ENCODE measurements around the gene MSRB3.
A peak's percentile ranks its signal among the peaks of the same experiment; 100 is the strongest.
"Not testable (repeated sequence)": the region's sequence is repeated elsewhere in the genome, so short reads cannot be mapped to it uniquely, and the experiment has no call there.

MSRB3 gene

DNA sequence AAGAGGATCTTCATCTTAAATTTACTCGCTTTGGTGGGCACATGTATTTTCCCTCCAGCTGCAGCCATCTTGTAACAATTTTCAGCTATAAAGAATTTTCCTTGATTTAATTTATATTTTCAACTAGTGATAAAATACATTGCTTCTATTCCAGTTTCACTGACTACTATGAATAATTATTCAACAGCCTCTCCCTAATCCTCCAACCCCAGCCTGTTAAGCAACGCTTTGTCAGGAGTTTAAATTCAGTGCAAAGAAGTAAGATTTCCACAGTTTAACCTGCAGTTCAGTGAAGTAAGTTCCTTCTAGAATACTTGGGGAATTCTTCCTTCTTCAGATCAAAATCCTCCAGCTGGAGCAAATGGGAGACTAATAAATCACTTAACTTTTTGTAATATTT lies 180.2 kb downstream of the MSRB3 start:
- DNase-seq (ENCODE audit: low read depth) = no peak

DNA sequence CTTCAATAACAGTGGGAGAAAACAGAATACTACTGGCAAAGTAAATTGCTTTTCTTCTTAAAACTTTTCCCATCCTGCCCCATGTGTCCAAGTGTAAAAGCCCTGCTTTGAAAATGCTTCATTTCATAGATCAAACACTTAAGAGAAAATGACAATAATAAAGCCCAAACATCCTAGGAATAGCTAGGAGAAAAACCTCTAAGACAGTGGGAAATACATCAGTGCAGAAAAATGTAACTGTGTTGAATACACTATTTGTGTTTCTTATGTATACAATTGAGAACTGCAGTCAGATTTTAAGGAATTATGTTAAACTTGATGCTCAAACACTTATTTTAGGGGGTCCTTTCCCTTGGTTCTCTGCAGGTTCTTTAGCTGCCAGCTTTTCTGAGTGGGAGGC lies 181.1 kb downstream of the MSRB3 start:
- no peak for DNase-seq (ENCODE audit: low read depth)

DNA sequence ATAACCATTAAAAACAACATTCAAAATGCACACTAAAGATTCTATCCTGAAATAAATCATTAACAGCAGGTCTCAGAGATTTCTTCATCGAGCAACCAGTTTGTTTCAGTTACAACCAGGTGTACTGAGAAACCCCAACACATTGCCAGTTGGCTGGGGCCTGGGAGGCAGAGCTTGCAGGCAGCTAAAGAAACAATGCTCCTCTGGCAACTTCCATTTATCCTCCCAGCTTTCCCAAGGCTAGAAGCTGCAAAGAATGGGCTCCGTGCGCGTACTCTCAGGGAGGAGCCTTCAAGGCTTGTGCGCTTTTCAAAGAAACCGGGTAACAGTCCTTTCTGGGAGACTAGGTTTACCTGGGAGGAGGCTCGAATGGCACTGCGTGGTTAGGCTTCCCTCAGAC lies 181.6 kb downstream of the MSRB3 start:
- DNase-seq (ENCODE audit: low read depth) = no peak

DNA sequence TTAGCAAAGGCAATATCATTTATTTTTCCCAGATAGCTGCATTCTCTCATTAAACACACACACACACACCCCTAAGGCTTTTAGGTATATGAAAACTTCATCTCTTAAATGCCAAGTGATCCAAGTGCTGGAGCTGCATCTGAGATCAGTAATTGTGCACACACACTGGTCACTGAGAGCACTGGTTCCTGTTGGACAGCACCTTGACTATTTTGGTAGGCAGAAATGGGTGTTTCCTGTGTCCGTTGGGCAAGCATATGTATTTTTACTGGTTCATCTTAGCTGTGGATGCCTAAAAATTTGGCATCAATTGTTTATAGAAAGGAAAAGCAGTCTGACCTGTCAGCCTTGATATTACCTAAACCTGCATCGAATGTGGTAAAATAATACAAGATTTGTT lies 182.5 kb downstream of the MSRB3 start:
- no peak for DNase-seq (ENCODE audit: low read depth)

DNA sequence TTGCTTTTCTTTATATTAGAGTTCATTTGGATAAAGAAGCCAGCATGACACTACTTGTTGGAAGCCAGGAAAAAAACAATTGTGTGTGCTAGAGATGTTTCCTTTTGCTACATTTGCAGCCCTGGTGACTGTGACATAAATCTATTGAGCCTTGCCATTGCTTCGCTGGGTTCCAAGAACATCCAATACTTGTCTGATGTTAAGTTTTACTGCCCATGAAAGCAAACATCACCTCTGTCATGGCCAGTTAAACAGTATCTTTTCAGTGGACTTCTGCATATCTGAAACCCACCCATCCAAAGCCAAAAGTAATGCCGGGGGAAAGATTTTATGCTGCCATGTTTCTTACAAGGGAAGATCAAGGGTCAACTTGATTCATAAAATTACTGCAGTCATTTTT lies 184.0 kb downstream of the MSRB3 start:
- DNase-seq (ENCODE audit: low read depth) = no peak

DNA sequence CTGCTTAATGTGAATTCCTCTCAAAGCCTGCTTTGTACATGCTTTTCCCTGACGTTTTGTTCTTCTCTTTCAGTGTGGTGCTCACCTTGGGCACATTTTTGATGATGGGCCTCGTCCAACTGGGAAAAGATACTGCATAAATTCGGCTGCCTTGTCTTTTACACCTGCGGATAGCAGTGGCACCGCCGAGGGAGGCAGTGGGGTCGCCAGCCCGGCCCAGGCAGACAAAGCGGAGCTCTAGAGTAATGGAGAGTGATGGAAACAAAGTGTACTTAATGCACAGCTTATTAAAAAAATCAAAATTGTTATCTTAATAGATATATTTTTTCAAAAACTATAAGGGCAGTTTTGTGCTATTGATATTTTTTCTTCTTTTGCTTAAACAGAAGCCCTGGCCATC lies 184.6 kb downstream of the MSRB3 start:
- DNase-seq (ENCODE audit: low read depth) = no peak

DNA sequence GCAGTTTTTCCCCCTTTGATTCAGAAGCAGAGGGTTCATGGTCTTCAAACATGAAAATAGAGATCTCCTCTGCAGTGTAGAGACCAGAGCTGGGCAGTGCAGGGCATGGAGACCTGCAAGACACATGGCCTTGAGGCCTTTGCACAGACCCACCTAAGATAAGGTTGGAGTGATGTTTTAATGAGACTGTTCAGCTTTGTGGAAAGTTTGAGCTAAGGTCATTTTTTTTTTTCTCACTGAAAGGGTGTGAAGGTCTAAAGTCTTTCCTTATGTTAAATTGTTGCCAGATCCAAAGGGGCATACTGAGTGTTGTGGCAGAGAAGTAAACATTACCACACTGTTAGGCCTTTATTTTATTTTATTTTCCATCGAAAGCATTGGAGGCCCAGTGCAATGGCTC lies 185.1 kb downstream of the MSRB3 start:
- DNase-seq (ENCODE audit: low read depth) = no peak

DNA sequence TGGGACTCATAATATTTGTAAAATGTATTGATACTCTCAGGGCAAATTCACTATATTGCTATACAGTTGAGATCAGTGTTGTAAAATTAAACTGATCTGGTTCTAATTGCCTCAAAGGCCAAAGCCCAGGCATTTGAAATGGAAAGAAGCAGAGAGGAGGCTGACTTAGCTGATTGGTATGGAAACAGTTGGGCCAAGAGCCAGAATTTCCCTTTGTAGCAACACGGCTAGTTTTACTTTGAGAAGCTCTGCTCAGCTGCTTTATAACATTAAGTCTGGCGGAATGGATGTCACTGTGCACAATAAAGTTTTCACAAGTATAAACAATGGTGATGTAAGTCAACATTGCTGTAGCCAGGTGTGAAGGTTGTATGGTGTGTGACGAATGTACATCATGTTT lies 186.4 kb downstream of the MSRB3 start:
- peak; percentile 73 for DNase-seq (ENCODE audit: low read depth)

DNA sequence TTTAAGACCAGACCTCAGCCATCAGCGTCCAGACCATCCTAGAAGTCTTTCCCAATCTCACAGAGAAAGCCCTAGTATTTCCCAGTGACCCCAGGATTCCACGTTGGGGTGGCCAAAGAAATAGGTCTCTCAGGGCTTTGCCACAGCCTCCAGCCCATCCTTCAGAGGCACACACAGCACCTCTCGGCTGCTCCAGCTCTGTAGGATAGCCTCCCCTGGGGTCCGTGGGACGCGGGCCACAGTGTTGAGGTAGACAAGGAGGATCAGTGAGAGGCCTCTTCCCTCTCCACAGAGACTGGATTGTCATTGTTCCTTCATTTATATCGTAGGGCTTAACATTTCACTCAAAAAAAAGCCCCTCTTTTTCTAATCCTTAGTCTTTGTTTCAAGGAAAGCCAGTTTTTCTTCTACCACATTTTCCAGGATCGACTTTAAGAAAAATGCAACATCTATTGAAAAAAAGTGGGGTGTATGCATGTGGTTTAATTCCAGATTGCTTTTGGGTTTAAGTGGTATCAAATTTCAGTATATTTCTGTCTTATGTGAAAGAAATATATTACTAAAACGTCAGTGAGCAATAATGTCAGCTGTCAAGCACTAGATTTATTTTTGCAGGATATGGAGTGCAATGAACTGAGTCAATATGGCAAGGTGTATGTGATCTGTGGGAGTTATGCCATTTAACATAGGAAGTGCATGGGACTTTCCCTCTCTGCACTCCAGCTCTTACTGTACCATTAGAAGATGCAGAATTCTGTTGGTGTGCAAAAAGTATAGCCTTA lies 187.5 kb downstream of the MSRB3 start:
- no peak for DNase-seq (ENCODE audit: low read depth)

DNA sequence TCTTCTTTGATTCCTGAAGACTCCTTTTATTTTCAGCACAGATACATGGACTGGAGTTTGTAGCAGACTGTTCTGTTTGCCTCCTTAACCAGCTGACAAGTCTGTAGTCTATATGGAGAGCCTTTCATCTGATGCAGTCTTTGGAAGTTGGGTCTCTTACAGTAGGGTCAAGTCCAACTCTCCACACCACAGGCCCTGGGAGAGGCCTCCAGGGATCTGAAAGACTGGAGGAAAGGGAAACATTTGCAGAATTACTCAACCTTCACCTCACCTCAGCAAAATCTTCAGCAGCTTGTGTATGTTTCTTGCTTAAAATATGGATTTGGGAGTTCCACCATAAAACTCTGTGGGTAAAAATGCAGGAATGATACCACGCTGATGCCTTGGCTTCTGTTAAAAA lies 188.4 kb downstream of the MSRB3 start:
- DNase-seq (ENCODE audit: low read depth) = no peak

DNA sequence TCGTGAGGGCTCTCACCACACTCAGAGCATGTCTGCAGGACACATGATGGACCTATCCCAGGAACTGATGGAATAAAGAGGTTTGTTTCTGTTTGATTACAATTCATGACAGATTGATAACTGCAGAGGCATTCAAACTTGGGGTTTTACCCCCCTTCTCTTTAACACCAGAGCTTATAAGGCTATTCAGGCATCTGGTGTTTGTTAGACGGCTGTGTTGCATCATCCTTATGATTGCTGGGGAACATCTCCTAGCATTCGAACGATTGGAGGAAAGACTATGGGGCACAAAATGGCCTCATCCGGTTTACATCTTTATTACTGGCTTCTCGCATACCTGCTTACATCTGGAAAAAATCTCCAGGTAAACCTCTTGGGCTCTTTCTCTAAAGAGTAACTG lies 191.8 kb downstream of the MSRB3 start:
- no peak for DNase-seq (ENCODE audit: low read depth)

DNA sequence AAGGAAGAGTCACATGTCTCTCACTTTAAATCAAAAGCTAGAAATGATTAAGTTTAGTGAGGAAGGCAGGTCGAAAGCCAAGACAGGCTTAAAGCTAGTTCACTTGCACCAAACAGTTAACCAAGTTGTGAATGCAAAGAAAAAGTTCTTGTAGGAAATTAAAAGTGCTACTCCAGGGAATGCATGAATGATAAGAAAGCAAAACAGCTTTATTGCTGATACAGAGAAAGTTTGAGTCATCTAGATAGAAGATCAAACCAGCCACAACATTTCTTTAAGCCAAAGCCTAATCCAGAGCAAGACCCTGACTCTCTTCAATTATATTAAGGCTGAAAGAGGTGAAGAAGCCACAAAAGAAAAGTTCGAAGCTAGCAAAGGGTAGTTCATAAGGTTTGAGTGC lies 193.6 kb downstream of the MSRB3 start:
- DNase-seq (ENCODE audit: low read depth) = no peak

DNA sequence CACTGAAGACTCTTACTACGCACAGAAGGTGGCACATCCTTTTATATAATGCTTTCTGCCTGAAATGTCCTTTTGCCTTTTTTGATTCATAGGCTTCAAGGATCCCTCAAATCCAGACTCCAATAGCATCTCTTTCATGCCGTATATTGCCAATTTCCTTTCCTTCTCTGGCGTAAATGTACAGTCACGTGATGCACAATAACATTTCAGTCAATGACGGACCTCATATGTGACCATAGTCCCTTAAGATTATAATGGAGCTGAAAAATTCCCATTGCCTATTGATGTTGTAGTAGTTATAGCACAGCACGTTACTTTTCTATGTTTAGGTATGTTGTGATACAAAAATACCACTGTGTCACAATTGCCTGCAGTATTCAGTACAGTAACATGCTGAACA lies 196.3 kb downstream of the MSRB3 start:
- DNase-seq (ENCODE audit: low read depth) = no peak

DNA sequence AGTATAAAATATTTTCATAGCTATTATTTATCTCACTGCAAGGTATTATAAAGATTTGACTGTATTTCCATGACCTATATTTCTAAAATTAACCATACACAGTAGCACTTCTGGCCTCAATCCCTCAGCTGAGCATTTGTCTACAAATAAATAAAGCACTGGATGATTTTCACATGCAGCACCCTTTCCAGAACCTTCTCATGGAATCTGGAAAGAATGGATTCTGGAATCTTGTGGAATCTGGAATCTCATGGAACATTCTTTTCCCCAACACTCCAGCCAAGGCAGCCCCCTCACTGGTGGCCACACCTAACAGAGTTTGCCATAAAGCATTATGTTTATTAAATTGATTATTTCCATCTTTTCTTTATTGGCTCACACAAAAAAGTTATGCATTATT lies 199.2 kb downstream of the MSRB3 start:
- no peak for DNase-seq (ENCODE audit: low read depth)

DNA sequence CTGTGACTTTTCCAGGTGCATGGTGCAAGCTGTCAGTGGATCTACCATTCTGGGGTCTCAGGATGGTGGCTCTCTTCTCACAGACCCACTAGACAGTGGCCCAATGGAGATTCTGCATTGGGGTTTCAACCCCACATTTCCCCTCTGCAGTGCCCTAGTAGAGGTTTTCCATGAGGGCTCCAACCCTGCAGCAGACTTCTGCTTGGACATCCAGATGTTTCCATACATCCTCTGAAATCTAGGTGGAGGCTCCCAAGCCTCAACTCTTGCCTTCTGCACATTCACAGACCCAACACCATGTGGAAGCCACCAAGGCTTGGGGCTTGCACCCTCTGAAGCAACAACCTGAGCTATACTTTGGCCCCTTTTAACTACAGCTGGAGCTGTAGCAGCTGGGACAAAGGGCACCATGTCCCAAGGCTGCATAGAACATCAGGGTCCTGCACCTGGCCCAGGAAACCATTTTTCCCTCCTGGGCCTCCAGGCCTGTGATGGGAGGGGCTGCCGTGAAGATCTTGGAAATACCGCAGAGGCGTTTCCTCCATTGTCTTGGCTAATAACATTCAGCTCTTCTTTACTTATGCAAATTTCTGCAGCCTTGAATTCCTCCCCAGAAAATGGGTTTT lies 205.5 kb downstream of the MSRB3 start:
- not testable (repeated sequence) for DNase-seq (ENCODE audit: low read depth)

DNA sequence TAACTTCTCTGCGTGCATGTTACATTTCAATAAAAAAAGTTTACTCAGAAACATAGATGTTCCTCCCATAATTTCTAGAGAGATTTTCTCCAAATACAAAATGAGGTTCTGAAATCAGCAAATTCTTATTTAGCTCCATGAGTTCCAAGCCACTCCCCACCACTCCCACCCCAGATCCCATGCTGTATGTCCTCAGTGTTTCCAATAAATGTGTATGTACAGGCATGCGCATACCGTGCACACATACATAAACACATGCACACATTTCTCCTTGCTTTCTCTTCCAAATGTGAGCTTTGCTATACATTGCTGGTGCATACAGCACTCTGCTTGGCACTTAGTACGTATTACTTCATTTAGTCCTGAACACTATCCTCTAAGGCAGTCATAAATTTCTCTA lies 209.7 kb downstream of the MSRB3 start:
- no peak for DNase-seq (ENCODE audit: low read depth)

DNA sequence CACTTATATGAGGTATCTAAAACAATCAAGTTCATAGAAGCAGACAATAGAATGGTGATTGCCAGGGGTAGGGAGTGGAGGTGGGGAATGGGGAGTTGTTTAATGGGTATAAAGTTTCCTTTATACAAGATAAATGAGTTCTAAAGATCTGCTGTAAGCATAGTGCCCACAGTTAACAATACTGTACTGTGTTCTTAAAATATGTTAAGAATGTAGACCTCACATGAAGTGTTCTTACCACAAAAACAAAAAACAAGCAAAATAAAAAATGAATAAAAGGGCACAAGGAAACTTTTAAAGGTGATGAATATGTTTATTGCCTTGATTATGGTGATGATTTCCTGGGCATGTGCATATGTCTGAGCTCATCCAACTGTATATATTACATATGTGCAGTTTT lies 211.8 kb downstream of the MSRB3 start:
- peak; percentile 61 for DNase-seq (ENCODE audit: low read depth)

DNA sequence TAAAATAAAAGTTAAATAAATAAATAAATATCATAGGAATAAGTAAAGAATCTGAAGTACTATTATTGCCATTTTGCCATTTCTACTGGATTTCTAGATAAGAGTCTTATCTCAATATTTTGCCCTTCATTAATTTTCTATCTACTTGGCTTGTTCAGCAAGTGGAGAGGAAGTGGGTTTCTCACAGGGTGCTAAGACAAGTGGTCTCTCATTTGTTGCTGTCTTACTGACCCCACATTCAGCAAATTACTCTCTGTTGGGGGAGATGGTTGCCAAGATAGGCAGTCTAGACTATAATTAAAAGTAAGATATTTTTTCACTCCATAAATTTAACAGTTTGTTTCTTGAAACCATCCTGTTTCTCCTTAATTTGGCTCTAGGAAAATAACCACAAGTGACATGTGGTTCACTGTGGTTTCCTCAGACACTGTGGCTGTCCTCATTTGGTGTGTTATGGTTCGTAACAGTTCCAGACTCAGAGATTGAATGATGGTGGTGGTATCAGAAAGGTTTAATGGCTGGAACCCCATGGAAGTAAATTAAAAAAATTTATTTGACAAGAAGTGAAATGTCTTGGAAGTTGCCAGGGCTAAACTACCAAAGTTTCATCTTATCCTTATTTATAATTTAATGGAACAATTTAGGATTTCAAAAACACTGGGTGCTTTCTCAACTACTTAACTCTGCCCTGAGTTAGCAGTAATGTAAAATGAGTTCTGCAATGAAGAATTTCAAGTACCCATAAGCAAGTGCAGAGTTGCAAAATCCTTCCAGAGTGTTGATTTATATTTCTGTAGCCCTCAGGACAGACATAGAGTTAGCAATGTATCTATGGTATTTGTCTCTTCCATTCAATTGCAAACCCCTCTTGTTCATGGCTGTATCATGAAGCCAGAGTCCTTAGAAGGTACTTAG lies 214.8 kb downstream of the MSRB3 start:
- no peak for DNase-seq (ENCODE audit: low read depth)

DNA sequence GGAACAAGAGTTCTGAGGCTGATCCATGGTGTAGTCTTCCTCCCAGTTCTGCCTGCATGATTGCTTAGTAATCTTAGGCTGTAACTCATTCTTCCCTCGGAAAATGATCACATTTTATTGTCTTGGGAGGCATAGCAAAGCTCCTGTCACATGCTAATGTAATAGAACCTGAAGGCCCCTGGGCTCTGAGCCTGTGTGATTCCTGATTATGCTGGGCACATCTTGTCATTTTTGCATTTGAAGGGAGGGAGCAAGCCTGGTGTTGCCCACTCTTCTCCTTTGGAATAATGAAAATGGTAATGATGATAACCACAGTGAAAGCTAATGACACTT lies 215.4 kb downstream of the MSRB3 start:
- peak; percentile 22 for DNase-seq (ENCODE audit: low read depth)

DNA sequence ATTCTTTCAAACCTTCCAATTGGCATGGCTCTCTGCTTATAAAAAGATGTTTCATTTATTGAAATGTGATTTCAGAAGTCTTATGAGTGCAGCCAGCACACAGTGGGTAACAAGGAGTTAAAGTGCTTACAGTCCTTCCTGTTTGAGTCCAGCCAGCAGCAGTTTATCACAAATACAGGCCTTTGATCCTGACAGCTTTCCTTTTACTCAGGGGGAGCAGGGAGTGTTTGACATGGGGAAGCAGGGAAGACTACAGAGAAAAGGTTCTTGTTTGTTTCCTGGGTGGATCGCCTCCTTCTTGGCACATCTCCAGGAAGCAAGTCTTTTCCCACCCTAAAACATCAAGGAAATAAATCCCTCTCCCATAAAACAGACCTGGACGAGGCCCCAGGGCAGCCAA lies 216.1 kb downstream of the MSRB3 start:
- DNase-seq (ENCODE audit: low read depth) = peak; percentile 26

DNA sequence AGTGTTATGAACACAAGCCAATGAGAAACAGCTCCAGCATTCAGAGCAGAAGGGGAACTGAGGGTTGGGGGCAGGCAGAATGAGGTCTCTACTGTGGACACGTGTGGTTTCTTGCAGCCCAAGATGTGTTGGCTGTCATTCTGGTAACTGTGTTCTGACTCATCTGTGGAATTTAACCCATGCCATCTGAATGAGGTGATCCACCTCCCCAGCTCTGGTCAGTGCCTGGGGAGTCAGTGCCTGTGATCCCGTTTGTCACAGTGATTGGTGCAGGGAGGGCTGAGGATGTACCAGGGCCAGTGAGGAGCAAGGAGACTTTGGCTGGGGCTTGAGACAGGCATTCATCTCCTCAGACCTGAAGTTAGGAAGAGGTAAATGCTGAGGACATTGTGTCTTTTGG lies 216.8 kb downstream of the MSRB3 start:
- peak; percentile 93 for DNase-seq (ENCODE audit: low read depth)

DNA sequence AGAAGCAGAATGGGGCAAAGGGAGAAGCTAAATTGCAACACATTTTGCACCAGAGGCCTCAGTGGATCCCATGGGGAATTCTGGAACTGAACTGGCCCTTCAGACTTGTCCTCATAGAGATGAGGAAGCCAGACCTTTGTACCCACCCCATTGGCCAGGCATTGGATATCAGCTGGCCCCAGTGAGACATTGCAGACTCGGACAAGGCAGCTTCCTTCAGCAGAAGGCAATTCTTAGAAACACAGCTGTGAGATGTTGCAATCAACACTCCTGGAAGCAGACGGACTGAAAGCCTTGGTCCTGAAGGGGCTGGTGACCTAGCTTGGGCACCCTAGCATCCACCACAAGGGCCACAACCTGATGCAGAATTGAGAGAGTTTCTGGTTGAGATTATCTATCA lies 218.1 kb downstream of the MSRB3 start:
- DNase-seq (ENCODE audit: low read depth) = no peak

DNA sequence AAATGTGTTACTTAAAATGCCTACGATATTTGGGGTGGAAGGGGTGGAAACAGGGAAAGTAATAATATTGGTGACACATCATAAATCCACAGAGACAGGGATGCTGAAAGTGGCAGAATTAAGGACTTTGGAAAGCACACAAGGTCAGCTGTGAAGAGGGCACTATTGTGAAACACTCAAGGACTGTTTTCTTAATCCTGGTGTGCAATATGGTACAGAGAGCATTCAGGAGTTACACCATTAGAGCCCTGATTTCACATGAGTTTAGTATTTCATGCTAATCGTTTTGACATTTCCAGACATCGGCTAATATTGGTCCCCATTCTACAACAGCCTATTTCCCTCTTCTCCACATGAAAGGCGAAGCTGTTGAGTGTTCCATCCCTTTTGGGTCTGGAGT lies 219.2 kb downstream of the MSRB3 start:
- no peak for DNase-seq (ENCODE audit: low read depth)
